Right forelimb (tissue), 1 donor: ENCODE measurements around the gene PRSS21.

Experiments used
- DNase-seq: peaks from one replicate; pipeline ENCODE4 v3.0.0-alpha.2; 2018

PRSS21 gene

DNA sequence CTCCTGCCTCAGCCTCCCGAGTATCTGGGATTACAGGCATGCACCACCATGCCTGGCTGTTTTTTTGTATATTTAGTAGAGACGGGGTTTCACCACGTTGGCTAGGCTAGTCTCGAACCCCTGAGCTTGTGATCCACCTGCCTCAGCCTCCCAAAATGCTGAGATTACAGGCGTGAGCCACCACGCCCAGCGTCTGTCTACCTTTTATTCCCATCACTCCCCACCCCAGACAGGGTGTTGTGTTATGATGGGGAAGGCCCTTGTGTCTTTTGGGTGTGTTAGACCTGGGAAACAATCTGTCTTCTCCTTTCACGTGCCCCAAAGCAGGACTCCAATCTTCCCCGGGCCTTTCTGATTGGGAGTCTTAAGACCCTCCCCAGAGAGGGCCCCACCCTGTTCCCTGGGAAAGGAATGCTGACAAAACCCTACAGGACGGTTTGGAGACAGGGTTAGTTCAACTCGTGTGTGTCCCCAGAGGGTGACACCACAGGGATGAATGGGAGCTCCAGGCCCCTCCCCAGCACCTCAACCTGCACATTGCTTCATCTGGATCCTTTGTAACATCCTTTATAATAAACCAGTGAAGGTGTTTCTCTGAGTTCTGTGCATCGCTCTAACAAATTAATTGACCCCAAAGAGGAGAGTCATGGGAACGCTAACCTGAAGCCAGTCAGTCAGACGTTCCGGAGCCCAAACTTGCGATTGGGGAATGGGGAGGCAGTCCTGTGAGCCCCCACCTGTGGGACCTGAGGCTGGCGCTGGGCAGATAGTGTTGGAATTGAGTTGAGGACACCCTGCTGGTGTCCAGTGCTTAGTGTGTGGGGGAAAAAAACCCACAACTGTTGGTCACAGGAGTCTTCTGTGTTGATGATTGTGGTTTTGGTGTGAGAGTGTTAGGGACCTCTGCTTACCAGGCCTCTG, 36.8 kb upstream of the PRSS21 start:
- peak; percentile 33 for DNase-seq

DNA sequence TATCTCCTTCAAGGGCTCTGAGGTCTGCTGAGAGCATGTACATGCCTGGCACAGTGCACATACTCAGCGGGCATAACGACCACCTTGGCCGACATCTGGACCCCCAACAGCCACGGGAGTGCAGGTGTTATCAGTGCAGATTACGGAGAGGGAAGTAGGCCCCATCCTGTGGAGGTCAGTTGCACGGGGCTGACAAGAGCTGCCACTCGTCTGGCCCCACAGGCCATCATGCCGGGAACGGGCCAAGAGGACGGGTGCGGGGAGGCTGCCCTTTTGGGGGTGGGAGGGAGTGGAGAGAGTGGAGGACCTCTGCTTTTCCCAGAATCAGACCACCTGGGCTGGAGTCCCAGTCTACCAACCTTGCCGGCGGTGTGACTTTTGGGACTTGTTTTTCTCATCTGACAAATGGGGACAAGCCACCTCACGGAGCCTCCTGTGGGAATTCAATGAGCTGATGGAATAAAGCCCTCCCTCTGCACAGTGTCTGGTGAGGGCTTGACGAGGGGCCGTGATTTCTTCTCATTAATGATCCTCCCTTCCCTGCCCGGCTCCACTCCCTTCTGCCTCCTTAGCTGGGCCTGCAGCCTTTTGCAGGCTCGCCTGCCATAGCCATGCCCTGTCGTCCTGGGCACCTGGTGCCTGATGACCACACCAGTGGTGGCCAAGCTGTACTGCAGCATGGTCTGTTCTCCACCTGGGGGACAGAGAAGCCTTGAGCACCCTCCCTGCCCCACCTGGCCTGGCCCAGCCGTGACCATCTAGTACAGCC, 34.3 kb upstream of the PRSS21 start:
- peak; percentile 31 for DNase-seq

DNA sequence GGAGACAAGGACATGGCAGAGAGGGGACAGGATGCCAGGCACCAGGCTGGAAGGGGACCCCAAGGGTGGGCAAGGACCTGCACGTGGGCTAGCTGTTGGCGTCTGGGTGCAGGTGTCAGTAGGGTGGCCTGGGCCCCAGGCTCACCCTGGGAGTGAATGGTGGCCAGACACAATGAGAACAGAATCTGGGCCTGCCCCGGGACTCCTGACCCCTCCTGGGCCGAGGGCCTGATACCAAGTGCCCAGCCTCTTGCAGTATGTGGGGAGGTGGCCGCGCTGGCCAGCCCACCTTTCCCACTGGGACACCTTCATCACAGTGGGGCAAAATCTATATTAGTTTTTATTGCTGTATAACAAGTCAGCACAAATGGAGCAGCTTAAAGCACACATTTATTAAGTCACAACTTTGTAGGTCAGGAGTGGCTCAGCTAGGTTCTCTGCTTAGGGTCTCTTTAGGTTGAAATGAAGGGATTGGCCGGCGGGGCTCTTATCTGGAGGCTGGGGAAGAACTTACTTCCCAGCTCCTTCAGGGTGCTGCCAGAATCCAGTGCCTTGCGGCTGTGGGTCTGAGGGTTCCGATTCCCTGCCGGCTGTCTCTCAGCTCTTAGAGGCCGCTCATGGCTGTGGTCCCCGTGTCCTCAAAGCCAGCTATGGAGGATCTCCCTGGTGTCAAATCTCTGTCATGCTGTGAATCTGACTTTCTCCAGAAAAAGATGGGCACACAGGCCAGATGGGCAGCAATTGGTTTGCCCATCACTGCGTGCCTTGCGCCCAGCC, 33.3 kb upstream of the PRSS21 start:
- peak; percentile 36 for DNase-seq

- peak; percentile 32 for DNase-seq
Observed at GRCh38 chr16:2784358-2785100, 32.5 kb upstream of the PRSS21 start.

DNA sequence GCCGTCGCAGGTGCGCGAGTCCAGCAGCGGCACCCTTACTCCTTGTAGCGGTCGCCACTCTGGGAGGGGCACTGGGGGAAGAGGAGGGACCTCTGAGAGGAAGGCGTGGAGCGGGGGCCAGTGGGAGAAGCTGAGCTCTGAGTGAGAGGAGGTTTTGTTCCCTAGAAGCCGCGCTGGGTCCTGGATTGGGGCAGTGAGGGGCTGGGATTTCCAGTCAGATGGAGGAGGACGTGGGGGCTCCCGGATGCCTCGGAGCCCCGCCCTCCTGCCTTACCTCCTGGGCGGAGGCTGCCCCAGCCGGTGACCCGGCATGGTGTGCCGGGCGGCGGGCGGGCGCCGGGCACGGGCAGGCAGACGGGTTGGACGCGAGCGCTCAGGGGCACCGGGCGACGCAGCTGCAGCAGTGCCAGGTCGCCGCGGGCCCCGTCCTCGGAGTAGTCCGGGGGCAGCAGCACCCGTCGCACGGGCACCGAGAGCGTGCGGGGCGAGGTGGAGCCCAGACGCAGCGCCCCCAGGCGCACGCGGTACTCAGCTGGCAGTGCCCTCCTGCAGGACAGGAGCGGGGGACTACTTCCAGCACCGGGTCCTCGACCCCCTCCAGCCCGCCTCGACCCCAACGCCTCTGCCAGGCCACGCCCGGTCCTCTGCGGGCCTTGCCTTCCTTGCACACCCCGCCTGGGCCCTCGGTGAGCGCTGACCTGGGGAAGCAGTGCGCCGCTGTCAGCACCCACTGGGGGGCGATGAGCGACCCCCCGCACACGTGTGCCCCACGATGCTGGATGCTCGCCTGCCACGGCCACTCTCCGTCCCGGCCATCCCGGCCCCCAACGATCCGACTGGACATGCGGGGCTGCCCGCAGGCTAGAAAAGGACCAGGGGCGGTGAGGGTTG, 31.7 kb upstream of the PRSS21 start:
- peak; percentile 37 for DNase-seq

DNA sequence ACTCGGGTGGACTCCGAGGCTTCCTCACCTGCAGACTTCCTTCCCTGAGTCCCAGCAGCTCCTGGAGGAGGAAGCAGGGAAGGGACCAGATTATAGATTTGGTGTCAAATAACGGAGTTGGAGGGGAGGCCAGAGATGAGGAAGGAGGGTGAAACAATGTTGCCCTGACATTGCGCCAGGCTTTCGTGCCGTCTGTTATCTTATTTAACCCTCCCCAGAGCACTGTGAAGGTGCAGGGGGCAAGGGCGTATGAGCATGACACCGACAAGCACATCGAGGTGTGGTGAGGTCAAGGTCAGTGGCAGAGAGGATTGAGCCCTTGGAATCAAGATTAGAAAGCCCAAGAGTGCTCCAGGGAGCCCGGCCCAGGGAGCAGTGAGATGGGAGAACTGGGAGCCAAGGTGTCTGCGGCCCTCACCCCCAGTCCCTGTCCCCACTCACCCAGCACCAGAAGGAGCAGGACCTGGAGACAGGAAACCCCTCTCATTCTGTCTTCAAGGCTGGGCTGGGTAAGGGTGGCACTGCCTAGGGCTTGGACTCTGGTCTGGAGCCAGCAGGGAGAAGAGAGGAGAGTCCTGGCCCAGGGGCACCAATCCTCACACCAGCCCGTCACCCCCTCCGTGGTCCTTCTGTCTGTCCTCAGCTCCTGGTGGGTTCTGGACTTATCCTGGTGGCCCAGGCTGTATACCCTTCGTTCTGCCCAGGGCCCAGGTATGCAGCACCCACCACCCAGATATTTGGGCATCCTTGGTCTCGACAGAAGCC, 30.8 kb upstream of the PRSS21 start:
- peak; percentile 35 for DNase-seq

DNA sequence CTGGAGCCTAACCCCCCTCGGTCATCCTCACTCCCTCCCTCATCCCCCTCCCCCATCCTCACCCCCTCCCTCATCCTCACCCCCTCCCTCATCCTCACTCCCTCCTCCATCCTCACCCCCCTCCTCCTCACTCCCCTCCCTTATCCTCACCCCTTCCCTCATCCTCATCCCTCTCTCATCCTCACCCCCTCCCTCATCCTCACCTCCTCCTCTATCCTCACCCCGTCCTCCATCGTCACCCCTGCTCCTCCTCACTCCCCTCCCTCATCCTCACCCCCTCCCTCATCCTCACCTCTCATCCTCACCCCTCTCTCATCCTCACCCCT, 30.2 kb upstream of the PRSS21 start:
- no peak for DNase-seq

- DNase-seq = peak; percentile 41
Observed at GRCh38 chr16:2787406-2787805, 29.6 kb upstream of the PRSS21 start, which contains the start of gene PRSS33. TSS of gene PRSS33 (minus strand) at chr16:2787560. CDS start at chr16:2786547, 1,013 bp downstream.

DNA sequence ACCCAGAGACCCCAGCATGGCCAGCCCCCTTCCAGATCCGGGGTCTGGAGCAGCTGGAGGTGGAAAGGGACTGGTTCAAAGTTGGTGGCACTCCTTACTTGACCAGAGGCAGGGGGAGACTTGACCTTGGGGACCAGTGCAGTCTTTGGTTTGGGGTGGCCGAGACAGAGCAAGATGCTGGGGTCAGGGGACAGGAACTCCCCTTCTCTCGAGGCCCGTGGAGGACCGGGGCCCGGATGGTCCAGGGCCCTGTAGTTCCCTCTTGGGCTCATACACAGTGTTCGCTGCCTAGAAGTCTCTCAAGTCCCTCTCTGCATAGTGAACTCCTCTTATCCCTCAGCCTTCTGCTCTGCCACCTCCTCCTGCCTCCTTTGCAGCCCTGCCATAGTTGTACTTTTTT, 29.1 kb upstream of the PRSS21 start:
- DNase-seq = peak; percentile 41

- no peak for DNase-seq
Observed at GRCh38 chr16:2790631-2791030, 26.4 kb upstream of the PRSS21 start.

DNA sequence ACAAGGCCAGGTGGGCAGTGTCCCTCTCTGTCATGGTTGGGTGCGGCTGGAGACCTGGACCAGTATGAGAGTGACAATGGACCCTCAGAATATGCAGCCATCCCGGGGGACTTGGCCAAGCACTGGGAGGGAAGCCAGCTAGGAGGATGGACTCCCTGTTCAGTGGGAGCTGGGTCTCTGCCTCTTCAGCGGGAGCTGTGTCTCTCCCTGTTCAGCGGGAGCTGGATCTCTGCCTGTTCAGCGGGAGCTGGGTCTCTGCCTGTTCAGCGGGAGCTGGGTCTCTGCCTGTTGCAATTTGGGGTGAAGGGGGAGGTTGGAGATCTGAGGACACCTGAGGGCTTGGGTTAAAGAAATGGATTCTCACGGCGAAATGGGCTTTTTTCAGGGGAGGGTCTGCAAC, 25.9 kb upstream of the PRSS21 start:
- DNase-seq = no peak

- DNase-seq = peak; percentile 16
Observed at GRCh38 chr16:2792940-2793339, 24.1 kb upstream of the PRSS21 start.

- peak; percentile 11 for DNase-seq
Observed at GRCh38 chr16:2795395-2796143, 21.5 kb upstream of the PRSS21 start.

DNA sequence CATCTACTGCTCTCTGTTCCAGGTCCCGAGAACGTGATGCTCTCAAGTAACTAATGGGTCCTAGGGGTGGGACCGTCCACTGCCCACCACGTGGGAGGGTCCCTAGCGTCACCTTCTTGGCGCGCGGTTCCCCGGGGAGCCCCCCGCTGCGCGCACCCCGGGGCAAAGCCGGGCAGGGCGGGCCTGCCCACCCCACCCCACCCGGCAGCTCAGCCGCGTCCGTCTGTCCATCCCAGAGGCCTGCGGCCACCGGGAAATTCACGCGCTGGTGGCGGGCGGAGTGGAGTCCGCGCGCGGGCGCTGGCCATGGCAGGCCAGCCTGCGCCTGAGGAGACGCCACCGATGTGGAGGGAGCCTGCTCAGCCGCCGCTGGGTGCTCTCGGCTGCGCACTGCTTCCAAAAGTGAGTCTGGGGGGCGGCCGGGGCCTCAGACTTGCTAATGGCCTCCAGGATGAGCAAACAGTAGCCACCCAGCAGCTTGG, 18.3 kb upstream of the PRSS21 start:
- DNase-seq = no peak

GRCh38 chr16:2799205-2799858, 17.7 kb upstream of the PRSS21 start:
- no peak for DNase-seq

- DNase-seq = no peak
Observed at GRCh38 chr16:2799859-2800226, 17.2 kb upstream of the PRSS21 start.

DNA sequence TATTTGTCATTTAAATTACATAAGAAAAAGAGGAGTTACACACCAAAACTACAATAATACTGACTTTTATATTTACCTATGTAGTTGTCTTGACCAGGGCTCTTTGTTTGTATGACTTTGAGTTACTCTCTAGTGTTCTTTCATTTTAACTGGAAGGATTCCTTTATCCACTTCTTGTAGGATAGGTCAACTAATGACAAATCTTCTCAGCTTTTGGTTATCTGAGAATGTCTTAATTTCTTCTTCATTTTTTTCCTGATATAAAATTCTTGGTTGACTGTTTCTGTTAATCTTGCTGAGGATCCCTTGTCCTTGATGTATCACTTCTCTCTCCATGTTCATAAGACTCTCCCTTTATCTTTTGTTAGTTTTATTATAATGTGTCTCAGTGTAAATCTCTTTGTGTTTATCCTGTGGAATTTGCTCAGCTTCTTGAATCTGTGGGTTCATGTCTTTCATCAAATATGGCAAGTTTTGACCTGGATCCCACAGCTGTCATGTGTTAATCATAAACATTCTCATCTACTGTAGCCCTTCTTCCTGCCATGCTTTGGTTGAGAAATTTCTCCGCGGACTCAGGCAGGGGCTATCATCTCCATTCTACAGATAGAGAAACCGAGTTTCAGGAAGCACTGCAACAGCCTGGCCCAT, 13.4 kb upstream of the PRSS21 start:
- no peak for DNase-seq

DNA sequence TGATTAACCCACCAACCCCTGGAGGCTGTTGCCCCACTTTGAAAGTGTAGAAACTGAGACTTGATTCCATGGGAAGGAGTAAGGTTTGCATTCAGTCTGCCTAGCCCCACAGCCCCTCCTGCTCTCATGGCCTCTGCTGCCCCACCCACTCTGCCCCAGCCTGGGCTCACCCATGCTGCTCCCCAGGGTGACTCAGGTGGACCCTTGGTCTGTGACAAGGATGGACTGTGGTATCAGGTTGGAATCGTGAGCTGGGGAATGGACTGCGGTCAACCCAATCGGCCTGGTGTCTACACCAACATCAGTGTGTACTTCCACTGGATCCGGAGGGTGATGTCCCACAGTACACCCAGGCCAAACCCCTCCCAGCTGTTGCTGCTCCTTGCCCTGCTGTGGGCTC, 12.3 kb upstream of the PRSS21 start:
- no peak for DNase-seq

GRCh38 chr16:2806286-2806685, 10.8 kb upstream of the PRSS21 start:
- DNase-seq = no peak
